Fibroblast of mammary gland (primary cell): ENCODE measurements around the gene BSPRY.

Source experiments
- DNase-seq: peaks from one replicate; pipeline ENCODE4 v3.0.0-alpha.2; 2010; ENCODE audit warnings: low read depth
- H3K4me3 ChIP-seq: 2 replicates; pipeline ENCODE4 v1.5.1; 2011; ENCODE audit warnings: low read depth, mild to moderate bottlenecking, low read length, moderate library complexity; ENCODE audit not compliant: control insufficient read depth
- TF ChIP-seq, protein P1 (sequence below): conservative IDR thresholded peaks from 2 replicates; pipeline ENCODE4 v1.5.1; 2011; ENCODE audit warnings: low read depth, low read length, inconsistent platforms; ENCODE audit not compliant: control insufficient read depth, insufficient read depth

Gene BSPRY

DNA sequence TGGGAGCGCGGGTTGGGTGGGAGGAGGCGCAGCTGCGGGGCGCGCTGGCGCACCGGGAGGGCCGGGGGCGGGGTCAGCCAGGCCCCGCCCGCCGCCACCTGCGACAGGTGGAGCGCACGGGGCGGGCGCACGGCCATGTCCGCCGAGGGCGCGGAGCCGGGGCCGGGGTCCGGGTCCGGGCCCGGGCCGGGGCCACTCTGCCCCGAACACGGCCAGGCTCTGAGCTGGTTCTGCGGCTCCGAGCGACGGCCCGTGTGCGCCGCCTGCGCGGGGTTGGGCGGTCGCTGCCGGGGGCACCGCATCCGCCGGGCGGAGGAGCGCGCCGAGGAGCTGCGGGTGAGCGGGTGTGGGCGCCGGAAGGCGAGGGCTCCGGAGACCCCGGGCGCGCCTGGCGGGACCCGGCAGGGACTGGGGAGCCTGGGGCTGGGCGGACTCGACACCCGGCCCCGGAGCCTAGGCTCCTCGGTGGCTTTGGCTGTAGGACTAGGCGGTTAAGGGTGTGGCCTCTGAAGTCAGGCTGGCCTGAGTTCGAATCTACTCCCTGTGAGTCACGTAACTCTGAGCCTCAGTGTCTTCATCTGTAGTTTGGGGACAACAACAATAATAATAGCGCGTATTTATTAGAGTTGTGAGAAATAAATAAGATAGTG is at the start of gene BSPRY:
Gene BSPRY (plus strand): TSS at position 97 of the 650 bp plus-strand sequence. CDS start 39 bp downstream, at position 136.
- TF ChIP-seq, protein P1, sequence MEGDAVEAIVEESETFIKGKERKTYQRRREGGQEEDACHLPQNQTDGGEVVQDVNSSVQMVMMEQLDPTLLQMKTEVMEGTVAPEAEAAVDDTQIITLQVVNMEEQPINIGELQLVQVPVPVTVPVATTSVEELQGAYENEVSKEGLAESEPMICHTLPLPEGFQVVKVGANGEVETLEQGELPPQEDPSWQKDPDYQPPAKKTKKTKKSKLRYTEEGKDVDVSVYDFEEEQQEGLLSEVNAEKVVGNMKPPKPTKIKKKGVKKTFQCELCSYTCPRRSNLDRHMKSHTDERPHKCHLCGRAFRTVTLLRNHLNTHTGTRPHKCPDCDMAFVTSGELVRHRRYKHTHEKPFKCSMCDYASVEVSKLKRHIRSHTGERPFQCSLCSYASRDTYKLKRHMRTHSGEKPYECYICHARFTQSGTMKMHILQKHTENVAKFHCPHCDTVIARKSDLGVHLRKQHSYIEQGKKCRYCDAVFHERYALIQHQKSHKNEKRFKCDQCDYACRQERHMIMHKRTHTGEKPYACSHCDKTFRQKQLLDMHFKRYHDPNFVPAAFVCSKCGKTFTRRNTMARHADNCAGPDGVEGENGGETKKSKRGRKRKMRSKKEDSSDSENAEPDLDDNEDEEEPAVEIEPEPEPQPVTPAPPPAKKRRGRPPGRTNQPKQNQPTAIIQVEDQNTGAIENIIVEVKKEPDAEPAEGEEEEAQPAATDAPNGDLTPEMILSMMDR = no peak
- DNase-seq = no peak
- H3K4me3 ChIP-seq = no peak within 1 kb of the TSS

DNA sequence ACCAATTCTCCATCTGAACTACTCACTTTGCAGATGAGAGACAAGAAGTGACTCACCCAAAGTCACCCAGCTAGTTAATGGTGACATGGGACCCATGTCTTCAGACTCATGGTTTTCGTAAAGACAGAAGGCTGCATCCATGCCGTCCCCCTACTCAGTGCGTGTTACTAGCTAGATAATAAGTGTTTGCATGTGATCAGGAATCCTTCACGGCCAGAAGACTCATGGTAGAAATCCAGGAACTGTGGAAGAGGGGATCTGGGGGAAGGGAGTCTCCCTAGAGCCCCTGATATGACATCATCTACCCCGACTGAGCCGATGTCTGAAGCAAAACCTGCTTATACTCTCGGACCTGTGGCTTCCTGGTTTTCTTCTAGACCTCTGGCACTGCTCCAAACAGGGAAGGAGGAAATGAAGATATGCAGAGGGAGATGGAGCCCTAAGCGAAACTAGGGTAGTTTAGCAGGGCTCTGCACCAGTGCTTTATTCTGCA is 49.5 kb upstream of the BSPRY start:
- no peak for DNase-seq
- TF ChIP-seq, protein P1 = no peak

DNA sequence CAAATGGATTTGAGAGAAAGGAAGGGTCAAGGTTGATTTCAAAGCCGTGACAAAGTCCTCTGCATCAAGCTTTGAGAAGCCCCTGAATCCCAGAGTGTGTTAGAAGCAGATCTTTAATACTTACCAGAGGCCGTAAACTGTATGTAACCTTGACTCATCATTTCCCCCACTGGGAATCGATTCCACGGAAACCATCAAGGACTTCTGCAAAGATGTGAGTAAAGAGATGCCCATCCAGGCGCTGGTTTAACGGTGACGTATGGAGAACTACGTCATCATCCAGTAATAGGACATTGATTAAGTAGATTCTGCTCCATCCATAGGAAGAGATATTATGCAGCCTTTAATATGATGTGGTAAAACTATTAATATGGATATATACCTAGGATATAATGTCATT is 47.8 kb upstream of the BSPRY start:
- DNase-seq = peak; percentile 26
- TF ChIP-seq, protein P1 = no peak

More for the DNA sequence above, 49.5 kb upstream of the BSPRY start:
- H3K4me3 ChIP-seq = no peak overlapping the region

DNA sequence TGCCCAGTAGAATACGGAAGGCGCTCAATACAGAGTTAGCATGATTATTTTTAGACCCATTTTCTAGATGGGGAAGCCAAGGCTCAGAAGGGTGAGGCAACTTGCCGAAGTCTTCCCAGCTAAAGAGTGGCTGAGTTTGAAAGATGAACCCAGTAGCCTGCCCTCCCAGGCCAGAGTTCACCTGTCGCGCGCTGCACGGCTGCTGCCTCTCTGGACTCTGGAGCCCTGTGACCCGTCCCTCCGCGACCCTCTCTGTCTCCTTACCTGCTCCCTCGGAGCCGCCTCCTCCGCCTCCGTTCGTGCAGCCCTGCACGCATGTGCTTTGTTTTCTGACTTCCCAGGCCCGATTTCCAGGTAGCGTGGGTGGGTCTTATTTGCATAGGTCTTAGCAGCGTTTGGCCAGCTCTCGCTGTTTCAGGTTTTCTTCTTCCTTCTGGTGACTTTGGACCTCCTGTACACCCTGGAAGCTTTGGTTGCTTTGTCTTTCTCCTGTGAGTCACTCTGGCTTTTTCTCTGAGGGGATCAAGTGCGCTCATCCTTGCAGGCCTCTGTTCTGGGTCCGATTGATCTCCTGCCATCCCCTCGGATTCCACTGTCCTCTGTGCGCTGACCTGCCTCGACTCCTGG is 46.4 kb upstream of the BSPRY start, which contains the start of gene RNF183:
Gene RNF183 (minus strand): TSS at position 585 of the 627 bp plus-strand sequence. CDS start 5,192 bp downstream, outside the sequence.
- TF ChIP-seq, protein P1 = no peak
- no peak within 1 kb of the TSS for H3K4me3 ChIP-seq
- DNase-seq = no peak

More for the DNA sequence above, 47.8 kb upstream of the BSPRY start:
- H3K4me3 ChIP-seq = no peak overlapping the region

DNA sequence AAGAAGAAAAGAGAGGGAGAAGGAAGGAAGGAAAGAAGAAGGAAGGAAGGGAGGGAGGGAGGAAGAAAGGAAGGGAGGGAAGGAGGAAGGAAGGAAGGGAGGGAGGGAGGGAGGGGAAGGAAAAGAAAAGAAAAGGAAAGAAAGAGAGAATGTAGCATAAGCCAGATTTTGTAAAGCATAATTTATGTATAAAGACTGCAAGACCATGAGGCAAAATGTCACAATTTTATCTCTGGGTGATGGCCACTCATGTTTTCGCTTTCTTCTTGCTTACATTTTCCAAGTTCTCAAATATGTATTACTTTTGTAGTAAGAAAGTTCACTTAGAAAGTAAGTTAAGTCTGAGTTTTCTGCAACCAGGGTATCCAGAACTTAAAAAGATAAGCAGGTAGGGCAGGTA is 42.8 kb upstream of the BSPRY start:
- TF ChIP-seq, protein P1 = no peak
- no peak for DNase-seq
- no peak overlapping the region for H3K4me3 ChIP-seq

DNA sequence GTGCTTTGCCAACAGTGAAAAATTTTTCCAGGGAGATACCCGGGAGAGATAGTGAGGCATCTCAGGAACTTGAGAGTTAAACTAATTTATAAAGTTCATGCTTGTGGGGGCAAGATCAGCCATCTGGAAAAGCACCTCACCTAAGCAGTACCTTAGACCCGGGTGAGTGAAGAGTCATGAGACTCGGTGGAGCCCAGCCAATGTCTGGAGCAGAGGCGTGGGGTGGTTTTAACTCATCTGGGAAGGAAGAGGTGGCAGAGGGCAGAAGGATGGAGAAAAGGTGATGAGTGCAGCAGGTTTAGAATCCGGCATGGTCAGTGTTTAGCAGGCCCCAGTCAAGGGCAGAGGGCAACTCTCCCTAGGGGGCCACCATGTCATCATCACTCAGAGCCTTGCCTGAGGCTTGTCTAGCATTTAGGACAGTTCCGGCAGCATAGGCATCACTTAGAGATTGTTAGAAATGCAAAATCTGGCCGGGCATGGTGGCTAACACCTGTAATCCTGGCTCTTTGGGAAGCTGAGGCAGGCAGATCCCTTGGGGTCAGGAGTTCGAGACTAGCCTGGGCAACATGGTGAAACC is 41.9 kb upstream of the BSPRY start:
- no peak overlapping the region for H3K4me3 ChIP-seq
- TF ChIP-seq, protein P1 = no peak
- DNase-seq = no peak
